ENCODE results near the gene MAGI1.
"Not testable (repeated sequence)": the region's sequence is repeated elsewhere in the genome, so short reads cannot be mapped to it uniquely, and the experiment has no call there.

MAGI1 gene

DNA sequence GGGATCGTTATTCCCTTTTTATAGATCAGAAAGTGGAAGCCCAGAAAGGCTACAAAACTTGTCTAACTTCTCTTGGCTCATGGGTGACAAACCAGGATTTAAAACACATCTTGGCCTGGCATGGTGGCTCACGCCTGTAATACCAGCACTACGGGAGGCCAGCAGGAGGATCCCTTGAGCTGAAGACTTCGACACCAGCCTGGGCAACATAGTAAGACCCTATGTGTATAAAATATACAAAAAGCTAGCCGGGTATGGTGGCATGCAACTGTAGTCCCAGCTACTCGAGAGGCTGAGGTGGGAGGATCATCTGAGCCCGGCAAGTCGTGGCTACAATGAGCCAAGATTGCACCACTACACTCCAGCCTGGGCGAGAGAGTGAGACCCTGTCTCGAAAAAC, 479.1 kb downstream of the MAGI1 start:
- DNase-seq (ENCODE audit: insufficient read length) (no peak), FAIRE-seq (no peak)
- TF ChIP-seq POLR2AphosphoS5 (IDR thresholded peaks at IDR 0.05; ENCODE audit: low read depth, low read length) (no peak), POLR2A (IDR thresholded peaks at IDR 0.05; ENCODE audit: low read depth, low read length) (no peak), TAF1 (IDR thresholded peaks at IDR 0.05; ENCODE audit: borderline replicate concordance, low read depth, low read length) (no peak)

DNA sequence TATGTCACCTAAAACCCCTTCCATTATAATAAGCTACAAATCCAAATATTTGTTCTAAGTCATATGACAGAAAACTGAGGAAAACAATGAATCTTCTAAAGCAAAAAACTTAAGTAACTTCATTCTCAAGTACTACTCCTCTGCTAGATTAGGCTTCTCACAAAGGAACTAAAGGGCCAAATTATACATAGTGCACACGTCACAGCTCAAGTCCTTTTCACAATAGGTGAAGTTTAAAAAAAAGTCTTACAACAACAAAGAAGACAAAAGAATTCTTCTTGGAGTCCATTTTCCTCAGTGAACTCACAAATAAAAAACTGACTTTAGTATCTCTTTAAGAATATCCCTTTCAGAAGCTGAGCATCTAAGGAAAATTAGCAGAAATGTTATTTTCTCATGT, 479.9 kb downstream of the MAGI1 start:
- no peak for TF ChIP-seq POLR2AphosphoS5 (IDR thresholded peaks at IDR 0.05; ENCODE audit: low read depth, low read length)
- TF ChIP-seq TAF1 (IDR thresholded peaks at IDR 0.05; ENCODE audit: borderline replicate concordance, low read depth, low read length), result no peak
- no peak for TF ChIP-seq POLR2A (IDR thresholded peaks at IDR 0.05; ENCODE audit: low read depth, low read length)
- FAIRE-seq (no peak), DNase-seq (ENCODE audit: insufficient read length) (no peak)

DNA sequence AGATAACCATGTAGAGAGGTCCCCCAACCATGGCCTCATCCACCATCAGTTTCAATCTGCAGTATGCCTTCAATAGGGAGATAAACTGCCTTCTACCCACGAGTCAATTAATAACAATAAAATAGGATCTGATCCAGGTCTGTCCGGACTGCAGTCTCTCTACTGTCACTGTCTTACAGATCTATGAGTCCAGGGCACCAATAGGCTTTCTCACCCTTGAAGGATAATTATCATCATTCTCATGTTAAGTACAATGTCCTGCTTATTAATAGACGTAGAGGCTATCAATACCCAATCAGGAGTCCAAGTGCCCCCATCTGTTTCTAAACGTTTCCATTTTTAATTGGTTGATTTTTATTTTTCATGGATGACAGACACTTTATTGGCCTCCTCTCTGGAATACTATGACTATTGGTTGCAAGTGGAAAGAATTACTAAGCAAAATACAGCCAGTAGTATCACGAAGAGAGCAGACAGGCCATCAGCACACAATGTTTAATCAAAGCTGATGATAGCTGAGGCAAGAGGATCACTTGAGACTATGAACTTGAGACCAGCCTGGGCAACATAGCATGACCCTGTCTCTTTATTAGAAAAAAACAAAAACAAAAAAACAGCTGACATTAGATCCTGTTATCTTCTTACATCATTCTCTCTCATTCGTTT, 480.7 kb downstream of the MAGI1 start:
- DNase-seq (ENCODE audit: insufficient read length) (no peak), FAIRE-seq (no peak)
- TF ChIP-seq POLR2AphosphoS5 (IDR thresholded peaks at IDR 0.05; ENCODE audit: low read depth, low read length), result no peak
- TF ChIP-seq POLR2A (IDR thresholded peaks at IDR 0.05; ENCODE audit: low read depth, low read length), result no peak
- no peak for TF ChIP-seq TAF1 (IDR thresholded peaks at IDR 0.05; ENCODE audit: borderline replicate concordance, low read depth, low read length)

DNA sequence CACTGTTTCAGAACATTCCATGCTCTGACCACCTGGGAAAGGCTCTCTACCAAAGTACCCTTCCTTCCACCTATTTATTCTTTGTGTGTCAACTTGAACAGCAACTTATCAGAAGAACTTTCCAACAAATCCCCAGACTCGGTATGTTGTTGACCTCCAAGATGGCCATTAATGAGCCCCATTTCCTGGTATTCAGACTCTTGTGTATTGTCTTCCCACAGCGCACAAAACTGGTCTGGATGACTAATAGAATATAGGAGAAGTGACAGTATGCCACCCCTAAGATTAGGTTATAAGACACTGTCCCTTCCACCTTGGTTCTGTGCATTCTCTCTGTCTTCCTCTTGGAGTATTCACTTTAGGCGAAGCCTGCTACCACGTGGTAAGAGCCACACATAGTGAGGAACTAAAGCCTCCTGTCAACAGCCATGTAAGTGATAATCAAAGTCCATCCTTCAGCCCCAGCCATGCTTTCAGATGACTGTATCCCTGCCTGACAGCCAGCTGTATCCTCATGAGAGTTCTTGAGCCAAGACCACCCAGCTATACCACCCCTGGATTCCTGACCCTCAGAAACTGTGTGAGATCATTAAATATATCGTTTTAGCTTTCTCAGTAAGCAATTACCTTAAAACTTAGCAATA, 481.7 kb downstream of the MAGI1 start:
- FAIRE-seq, result no peak
- TF ChIP-seq POLR2A (IDR thresholded peaks at IDR 0.05; ENCODE audit: low read depth, low read length) (no peak), TAF1 (IDR thresholded peaks at IDR 0.05; ENCODE audit: borderline replicate concordance, low read depth, low read length) (no peak), POLR2AphosphoS5 (IDR thresholded peaks at IDR 0.05; ENCODE audit: low read depth, low read length) (no peak)
- no peak for DNase-seq (ENCODE audit: insufficient read length)

DNA sequence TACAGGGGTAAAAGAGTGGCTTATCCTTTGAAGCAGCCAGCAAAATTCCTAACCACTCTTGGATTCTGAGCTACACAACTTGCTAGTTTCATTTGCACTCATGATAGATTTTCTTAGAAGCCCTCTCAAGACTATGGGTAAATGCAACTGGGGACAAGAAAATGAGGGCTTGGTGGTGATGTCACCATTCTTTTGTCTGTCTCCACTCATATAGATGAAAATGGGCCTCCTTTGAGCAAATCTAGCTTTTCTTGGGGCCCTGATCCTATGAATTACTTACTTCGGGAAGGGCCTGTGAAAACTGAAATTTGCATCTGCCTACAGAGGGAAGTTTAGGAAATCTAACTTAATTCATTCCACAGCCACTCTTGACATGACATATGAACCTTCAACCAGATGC, 486.3 kb downstream of the MAGI1 start:
- FAIRE-seq, result no peak

DNA sequence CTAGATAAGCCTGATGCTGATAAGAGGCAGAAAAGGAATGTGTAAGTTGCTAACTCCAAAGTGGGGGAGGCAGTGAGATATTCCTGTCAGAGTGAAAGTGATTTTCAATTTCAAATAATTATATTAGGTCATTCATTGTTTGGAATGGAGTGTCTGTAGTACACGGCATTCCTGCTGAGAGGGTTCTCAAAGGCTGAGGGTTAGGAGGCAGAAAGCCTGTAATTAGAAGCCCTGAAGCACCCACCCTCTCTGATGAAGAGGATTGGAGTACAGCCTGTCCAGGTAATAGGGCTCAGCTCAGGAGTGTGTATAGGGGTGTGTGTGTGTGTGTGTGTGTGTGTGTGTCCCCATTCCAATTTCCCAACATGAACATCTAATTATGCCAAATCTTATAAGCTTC, 486.8 kb downstream of the MAGI1 start:
- no peak for FAIRE-seq

More for the DNA sequence above, 486.3 kb downstream of the MAGI1 start:
- DNase-seq (ENCODE audit: insufficient read length), result no peak
- TF ChIP-seq POLR2A (IDR thresholded peaks at IDR 0.05; ENCODE audit: low read depth, low read length) (no peak), TAF1 (IDR thresholded peaks at IDR 0.05; ENCODE audit: borderline replicate concordance, low read depth, low read length) (no peak), POLR2AphosphoS5 (IDR thresholded peaks at IDR 0.05; ENCODE audit: low read depth, low read length) (no peak)

DNA sequence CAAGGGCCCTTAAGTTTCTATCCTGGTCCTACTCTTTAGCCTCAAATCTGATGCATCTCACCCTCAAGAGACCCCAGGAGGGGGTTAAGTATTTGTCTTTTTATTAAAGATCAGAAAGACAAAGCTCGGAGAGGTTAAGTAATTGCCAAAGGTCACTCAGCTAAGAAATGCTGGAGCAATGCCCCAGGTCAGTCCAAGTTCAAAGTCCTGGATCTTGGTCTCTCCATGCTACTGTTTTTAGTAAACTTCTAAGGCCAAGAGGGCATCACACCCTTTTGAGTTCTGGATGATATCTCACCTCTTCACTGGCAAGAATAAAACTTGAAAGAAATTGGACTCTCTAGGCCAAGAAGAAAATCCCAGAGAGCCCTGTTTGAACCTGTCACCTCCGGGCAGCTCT, 488.6 kb downstream of the MAGI1 start:
- TF ChIP-seq POLR2A (IDR thresholded peaks at IDR 0.05; ENCODE audit: low read depth, low read length) (no peak), TAF1 (IDR thresholded peaks at IDR 0.05; ENCODE audit: borderline replicate concordance, low read depth, low read length) (no peak), POLR2AphosphoS5 (IDR thresholded peaks at IDR 0.05; ENCODE audit: low read depth, low read length) (no peak)
- DNase-seq (ENCODE audit: insufficient read length) (no peak), FAIRE-seq (no peak)

More for the DNA sequence above, 486.8 kb downstream of the MAGI1 start:
- DNase-seq (ENCODE audit: insufficient read length), result no peak
- no peak for TF ChIP-seq POLR2AphosphoS5 (IDR thresholded peaks at IDR 0.05; ENCODE audit: low read depth, low read length)
- no peak for TF ChIP-seq POLR2A (IDR thresholded peaks at IDR 0.05; ENCODE audit: low read depth, low read length)
- TF ChIP-seq TAF1 (IDR thresholded peaks at IDR 0.05; ENCODE audit: borderline replicate concordance, low read depth, low read length), result no peak

DNA sequence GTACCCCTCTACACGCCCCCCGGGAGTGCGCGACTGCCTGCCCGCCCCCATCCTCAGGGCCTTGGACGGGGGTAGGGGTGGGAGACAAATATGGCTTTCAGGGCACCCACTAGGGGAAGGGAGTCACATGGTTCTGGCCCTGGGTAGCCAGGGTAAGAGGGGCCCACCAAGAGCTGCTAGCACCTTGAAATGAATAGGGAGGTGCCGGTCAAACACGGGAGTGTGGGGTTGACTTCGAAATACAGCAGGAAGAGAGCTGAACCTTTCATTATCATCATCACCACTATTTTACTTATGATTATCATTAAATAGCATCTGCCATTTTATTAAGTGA, 489.1 kb downstream of the MAGI1 start:
- FAIRE-seq, result no peak
- TF ChIP-seq POLR2AphosphoS5 (IDR thresholded peaks at IDR 0.05; ENCODE audit: low read depth, low read length), result no peak
- no peak for TF ChIP-seq POLR2A (IDR thresholded peaks at IDR 0.05; ENCODE audit: low read depth, low read length)
- no peak for TF ChIP-seq TAF1 (IDR thresholded peaks at IDR 0.05; ENCODE audit: borderline replicate concordance, low read depth, low read length)
- DNase-seq (ENCODE audit: insufficient read length), result no peak

DNA sequence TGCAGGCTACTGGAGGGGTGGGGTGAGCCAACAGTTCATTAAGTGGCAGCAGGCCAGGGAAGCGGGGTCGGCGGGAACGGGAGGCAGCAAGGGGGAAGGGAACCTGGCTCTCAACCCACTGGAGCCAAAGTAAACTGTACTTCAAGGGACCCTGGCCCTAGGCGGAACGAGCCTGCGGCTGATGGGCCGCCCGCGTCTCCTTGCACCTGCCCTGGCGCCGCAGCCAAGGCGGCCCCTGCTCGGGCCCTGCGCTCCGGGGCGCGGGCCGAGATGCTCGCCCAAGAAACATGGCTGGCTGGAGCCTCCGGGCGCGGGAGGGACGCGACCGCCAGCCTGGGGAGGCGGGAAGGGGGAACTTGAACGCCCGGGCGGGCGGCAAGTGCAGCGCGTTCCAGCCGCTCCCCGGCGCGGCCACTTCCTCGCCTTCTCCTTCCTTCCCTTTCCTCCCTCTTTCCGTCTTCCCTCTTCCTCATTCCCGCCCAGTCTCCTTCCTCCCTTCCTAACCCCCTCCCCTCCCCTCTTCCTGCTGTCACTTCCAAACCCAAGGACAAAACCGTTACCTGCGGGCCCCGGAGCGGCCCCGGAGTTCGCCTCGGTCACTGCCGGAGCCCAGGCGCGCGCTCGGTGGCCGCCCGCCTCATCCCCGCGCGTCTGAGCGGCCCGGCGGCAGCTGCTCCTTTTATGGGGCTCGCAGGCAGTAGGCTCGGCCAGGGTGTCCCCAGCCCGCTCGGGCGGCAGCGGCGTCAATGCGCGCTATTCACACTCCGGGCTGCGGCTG, 489.7 kb downstream of the MAGI1 start:
- FAIRE-seq (no peak), DNase-seq (ENCODE audit: insufficient read length) (no peak)
- TF ChIP-seq TAF1 (IDR thresholded peaks at IDR 0.05; ENCODE audit: borderline replicate concordance, low read depth, low read length) (no peak), POLR2A (IDR thresholded peaks at IDR 0.05; ENCODE audit: low read depth, low read length) (no peak), POLR2AphosphoS5 (IDR thresholded peaks at IDR 0.05; ENCODE audit: low read depth, low read length) (no peak)

DNA sequence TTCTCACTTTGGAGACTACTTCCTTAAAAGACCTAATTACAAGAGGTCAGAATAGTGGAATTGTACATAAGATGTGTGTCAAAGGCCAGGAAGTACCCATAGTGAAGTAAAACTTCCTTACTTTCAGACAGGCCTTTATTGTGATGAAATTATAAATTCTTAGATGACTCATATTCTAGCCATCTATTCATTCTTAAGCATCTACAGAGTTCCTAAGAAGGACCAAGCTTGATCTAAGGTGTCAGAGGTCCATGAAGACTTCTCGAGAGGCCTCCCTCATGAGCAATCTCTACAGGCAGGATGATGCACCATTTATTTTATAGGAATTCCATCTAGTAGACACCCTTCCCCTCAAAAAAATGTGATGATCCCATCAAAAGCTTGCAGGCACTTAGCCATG, 493.3 kb downstream of the MAGI1 start:
- DNase-seq (ENCODE audit: insufficient read length) (no peak), FAIRE-seq (no peak)
- TF ChIP-seq TAF1 (IDR thresholded peaks at IDR 0.05; ENCODE audit: borderline replicate concordance, low read depth, low read length) (no peak), POLR2A (IDR thresholded peaks at IDR 0.05; ENCODE audit: low read depth, low read length) (no peak), POLR2AphosphoS5 (IDR thresholded peaks at IDR 0.05; ENCODE audit: low read depth, low read length) (no peak)

DNA sequence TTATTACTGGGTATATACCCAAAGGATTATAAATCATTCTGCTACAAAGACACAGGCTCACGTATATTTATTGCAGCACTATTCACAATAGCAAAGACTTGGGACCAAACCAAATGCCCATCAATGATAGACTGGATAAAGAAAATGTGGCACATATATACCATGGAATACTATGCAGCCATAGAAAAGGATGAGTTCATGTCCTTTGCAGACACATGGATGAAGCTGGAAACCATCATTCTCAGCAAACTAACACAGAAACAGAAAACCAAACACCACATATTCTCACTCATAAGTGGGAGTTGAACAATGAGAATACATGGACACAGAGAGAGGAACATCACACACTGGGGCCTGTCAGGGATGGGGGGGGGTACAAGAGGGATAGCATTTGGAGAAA, 495.3 kb downstream of the MAGI1 start:
- DNase-seq (ENCODE audit: insufficient read length); FAIRE-seq: not testable (repeated sequence)

DNA sequence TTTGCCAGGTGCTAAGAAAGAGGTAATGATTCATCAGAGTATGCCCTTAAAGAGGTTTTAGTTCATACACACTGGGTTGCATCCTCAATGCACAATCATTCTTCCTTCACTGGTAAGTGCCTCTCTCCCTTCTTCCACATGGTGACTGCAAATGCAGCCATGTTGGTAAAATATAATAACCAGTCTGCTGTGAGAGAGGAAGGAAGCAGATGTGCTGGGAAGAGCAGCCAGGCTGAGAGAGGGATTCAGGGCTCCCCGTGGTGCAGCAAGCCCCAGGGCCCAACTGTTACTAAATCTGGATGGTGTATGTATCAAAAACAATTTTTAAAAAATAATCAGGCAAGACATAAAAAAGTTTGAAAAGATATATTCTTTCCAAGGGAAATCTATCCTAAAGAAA, 498.1 kb downstream of the MAGI1 start:
- TF ChIP-seq TAF1 (IDR thresholded peaks at IDR 0.05; ENCODE audit: borderline replicate concordance, low read depth, low read length), result no peak
- TF ChIP-seq POLR2A (IDR thresholded peaks at IDR 0.05; ENCODE audit: low read depth, low read length), result no peak
- no peak for TF ChIP-seq POLR2AphosphoS5 (IDR thresholded peaks at IDR 0.05; ENCODE audit: low read depth, low read length)
- DNase-seq (ENCODE audit: insufficient read length) (no peak), FAIRE-seq (no peak)

All from GM12892 (cell line).